OCI-LY1 (cell line): ENCODE measurements around the gene SNRNP40.

Experiments used
- H2AFZ ChIP-seq: fragments of 200-600 bp; sonication (generic), shearing (Covaris generic); 2 replicates; pipeline ENCODE4 v1.6.0; 2014; ENCODE audit warnings: antibody characterized with exemption, mild to moderate bottlenecking, low read length
- H3F3A ChIP-seq: fragments of 200-600 bp; sonication (generic), shearing (Covaris generic); 2 replicates; pipeline ENCODE4 v1.6.0; 2014; ENCODE audit warnings: mild to moderate bottlenecking, antibody characterized with exemption, low read length, moderate library complexity; ENCODE audit not compliant: insufficient read depth
- H3K27ac ChIP-seq: fragments of 200-600 bp; sonication (generic); 2 replicates; pipeline ENCODE4 v1.5.1; 2014; ENCODE audit warnings: low read length, mixed run types, mild to moderate bottlenecking, low read depth; ENCODE audit not compliant: poor library complexity, severe bottlenecking
- H3K27me3 ChIP-seq: fragments of 200-600 bp; sonication (generic); 2 replicates; pipeline ENCODE4 v1.6.0; 2014; ENCODE audit warnings: antibody characterized with exemption, mild to moderate bottlenecking, low read length, moderate library complexity; ENCODE audit not compliant: insufficient read depth
- H3K36me3 ChIP-seq: fragments of 200-600 bp; sonication (generic); 2 replicates; pipeline ENCODE4 v1.6.1; 2014; ENCODE audit warnings: mild to moderate bottlenecking, antibody characterized with exemption, low read length, moderate library complexity, mixed read lengths; ENCODE audit not compliant: insufficient read depth
- H3K4me1 ChIP-seq: fragments of 200-600 bp; sonication (generic); 2 replicates; pipeline ENCODE4 v1.5.1; 2014; ENCODE audit warnings: mild to moderate bottlenecking, low read length, moderate library complexity; ENCODE audit not compliant: insufficient read depth, severe bottlenecking
- H3K4me2 ChIP-seq: fragments of 200-600 bp; sonication (generic), shearing (Covaris generic); 2 replicates; pipeline ENCODE4 v1.6.1; 2014; ENCODE audit warnings: low read length
- H3K4me3 ChIP-seq: fragments of 200-600 bp; sonication (generic); 2 replicates; pipeline ENCODE4 v1.5.1; 2014; ENCODE audit warnings: low read length, low read depth, mild to moderate bottlenecking, mixed read lengths; ENCODE audit not compliant: poor library complexity, severe bottlenecking
- H3K79me2 ChIP-seq: fragments of 200-600 bp; shearing (Covaris generic); 2 replicates; pipeline ENCODE4 v1.6.1; 2016; ENCODE audit warnings: mixed run types, low read length, mixed read lengths; ENCODE audit not compliant: insufficient read depth
- H3K9ac ChIP-seq: fragments of 200-600 bp; sonication (generic), shearing (Covaris generic); 2 replicates; pipeline ENCODE4 v1.6.1; 2014; ENCODE audit warnings: mild to moderate bottlenecking, low read length, mixed read lengths
- H3K9me2 ChIP-seq: fragments of 200-600 bp; sonication (generic), shearing (Covaris generic); 2 replicates; pipeline ENCODE4 v1.6.1; 2014; ENCODE audit warnings: low read depth, mild to moderate bottlenecking, low read length, mixed read lengths
- H3K9me3 ChIP-seq: fragments of 200-600 bp; shearing (Covaris generic); 2 replicates; pipeline ENCODE4 v1.6.1; 2014; ENCODE audit warnings: low read length, mixed read lengths
- H4K20me1 ChIP-seq: fragments of 200-600 bp; sonication (generic), shearing (Covaris generic); 2 replicates; pipeline ENCODE4 v1.6.0; 2016; ENCODE audit warnings: mild to moderate bottlenecking, low read length; ENCODE audit not compliant: insufficient read depth
- EZH2 ChIP-seq: fragments of 200-600 bp; sonication (generic), shearing (Covaris generic); IDR thresholded peaks from 2 replicates; pipeline ENCODE4 v1.8.0; 2017; ENCODE audit warnings: borderline replicate concordance, mixed run types, mild to moderate bottlenecking, antibody characterized with exemption, low read length, moderate library complexity, mixed read lengths
- TF ChIP-seq, protein P1 (sequence below): fragments of 200-600 bp; sonication (generic), shearing (Covaris generic); IDR thresholded peaks from 2 replicates; pipeline ENCODE4 v1.5.1; 2017; ENCODE audit warnings: mild to moderate bottlenecking, antibody characterized with exemption, low read length, moderate library complexity, mixed read lengths

The SNRNP40 gene

DNA sequence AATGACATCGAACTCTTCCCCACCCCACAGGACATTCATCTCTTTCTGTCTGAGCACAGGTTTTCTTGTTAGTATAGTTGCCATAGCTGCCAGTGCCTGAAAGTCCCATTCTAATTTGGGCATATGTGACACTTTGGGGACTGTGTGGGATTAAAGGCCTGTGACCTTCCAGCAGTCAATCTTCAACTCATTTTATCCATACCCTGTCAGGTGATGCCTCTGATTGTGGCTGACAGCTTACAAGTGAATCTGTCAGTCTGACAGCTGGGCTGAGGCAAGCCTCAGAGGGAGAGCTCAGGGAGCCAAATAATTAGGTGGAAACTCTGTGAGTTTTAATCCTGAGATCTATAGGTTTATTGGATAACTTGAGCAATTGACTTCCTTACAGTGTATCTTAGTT lies 29.9 kb upstream of the SNRNP40 start:
- no peaks in the 10 kb centered on the region for H3K79me2 ChIP-seq
- H3K4me3 ChIP-seq = no peak overlapping the region
- H3K9ac ChIP-seq = no peak overlapping the region
- H3K27ac ChIP-seq = no peak overlapping the region
- no peaks in the 10 kb centered on the region for H3K9me2 ChIP-seq
- H3K36me3 ChIP-seq = peaks cover 18% of the 10 kb centered on the region
- H3K27me3 ChIP-seq = no peaks in the 10 kb centered on the region
- no peak overlapping the region for H3K4me2 ChIP-seq
- H3K9me3 ChIP-seq = no peaks in the 10 kb centered on the region
- H3K4me1 ChIP-seq = no peaks in the 10 kb centered on the region
- no peaks in the 10 kb centered on the region for H4K20me1 ChIP-seq
- no peaks in the 10 kb centered on the region for H3F3A ChIP-seq
- H2AFZ ChIP-seq = no peak overlapping the region
- TF ChIP-seq EZH2 = no peak
- TF ChIP-seq, protein P1, sequence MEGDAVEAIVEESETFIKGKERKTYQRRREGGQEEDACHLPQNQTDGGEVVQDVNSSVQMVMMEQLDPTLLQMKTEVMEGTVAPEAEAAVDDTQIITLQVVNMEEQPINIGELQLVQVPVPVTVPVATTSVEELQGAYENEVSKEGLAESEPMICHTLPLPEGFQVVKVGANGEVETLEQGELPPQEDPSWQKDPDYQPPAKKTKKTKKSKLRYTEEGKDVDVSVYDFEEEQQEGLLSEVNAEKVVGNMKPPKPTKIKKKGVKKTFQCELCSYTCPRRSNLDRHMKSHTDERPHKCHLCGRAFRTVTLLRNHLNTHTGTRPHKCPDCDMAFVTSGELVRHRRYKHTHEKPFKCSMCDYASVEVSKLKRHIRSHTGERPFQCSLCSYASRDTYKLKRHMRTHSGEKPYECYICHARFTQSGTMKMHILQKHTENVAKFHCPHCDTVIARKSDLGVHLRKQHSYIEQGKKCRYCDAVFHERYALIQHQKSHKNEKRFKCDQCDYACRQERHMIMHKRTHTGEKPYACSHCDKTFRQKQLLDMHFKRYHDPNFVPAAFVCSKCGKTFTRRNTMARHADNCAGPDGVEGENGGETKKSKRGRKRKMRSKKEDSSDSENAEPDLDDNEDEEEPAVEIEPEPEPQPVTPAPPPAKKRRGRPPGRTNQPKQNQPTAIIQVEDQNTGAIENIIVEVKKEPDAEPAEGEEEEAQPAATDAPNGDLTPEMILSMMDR = no peak

DNA sequence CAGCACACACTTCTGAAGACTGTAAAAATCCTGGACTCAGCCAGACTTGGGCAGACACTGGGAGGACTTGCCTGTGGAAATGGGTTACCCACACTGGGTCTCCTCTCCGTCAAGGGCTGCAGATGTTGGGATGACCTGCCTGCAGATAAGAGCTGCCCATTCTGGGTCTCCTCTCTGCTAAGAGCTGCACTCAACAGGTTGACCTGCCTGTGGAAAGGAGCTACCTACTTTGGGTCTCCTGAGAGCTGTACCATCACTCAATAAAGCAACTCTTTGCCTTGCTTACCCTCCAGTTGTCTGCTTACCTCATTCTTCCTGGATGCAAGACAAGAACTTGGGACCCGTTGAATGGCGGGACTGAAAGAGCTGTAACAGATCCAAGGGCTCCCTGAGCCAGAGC lies 28.4 kb upstream of the SNRNP40 start:
- Histone ChIP-seq H2AFZ (no peak overlapping the region), H3K79me2 (no peaks in the 10 kb centered on the region), H4K20me1 (no peaks in the 10 kb centered on the region), H3K9me2 (no peaks in the 10 kb centered on the region), H3K27ac (no peak overlapping the region), H3K4me1 (no peaks in the 10 kb centered on the region), H3K4me3 (no peak overlapping the region), H3K4me2 (no peak overlapping the region), H3F3A (no peaks in the 10 kb centered on the region), H3K9me3 (no peaks in the 10 kb centered on the region), H3K27me3 (no peaks in the 10 kb centered on the region), H3K36me3 (peaks cover 32% of the 10 kb centered on the region), H3K9ac (no peak overlapping the region)
- TF ChIP-seq EZH2 = no peak
- TF ChIP-seq, protein P1 = no peak

DNA sequence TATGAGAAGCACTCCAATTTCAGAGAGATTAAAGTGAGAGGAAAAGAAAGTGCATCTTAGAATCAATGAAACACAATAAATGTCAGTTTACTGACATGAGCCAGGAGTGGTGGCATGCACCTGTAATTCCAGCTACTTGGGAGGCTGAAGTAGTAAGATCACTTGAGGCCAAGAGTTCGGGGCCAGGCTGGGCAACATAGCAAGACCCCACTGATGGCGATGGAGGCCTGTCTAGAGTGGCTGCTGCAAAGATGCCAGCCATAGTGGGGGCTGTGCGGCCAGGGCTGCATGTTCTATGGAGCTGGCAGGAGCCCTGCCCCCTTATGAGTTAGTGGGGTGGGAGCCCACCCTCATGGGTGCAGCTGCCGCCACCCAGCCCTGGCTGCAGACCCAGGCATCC lies 27.5 kb upstream of the SNRNP40 start:
- no peak overlapping the region for H3K9ac ChIP-seq
- H3K36me3 ChIP-seq = peaks cover 40% of the 10 kb centered on the region
- H3K27me3 ChIP-seq = no peaks in the 10 kb centered on the region
- no peaks in the 10 kb centered on the region for H4K20me1 ChIP-seq
- no peak overlapping the region for H3K4me2 ChIP-seq
- no peak overlapping the region for H3K27ac ChIP-seq
- no peaks in the 10 kb centered on the region for H3K9me3 ChIP-seq
- no peaks in the 10 kb centered on the region for H3K79me2 ChIP-seq
- H3F3A ChIP-seq = no peaks in the 10 kb centered on the region
- no peak overlapping the region for H2AFZ ChIP-seq
- H3K4me1 ChIP-seq = no peaks in the 10 kb centered on the region
- TF ChIP-seq, protein P1 = no peak
- TF ChIP-seq EZH2 = no peak
- no peaks in the 10 kb centered on the region for H3K9me2 ChIP-seq
- no peak overlapping the region for H3K4me3 ChIP-seq
